Panc1 (cell line): ENCODE measurements around the gene SLC8B1.

Source experiments
- POLR2AphosphoS5 ChIP-seq: IDR thresholded peaks from 2 replicates; pipeline ENCODE4 v1.6.1; 2012; ENCODE audit warnings: mild to moderate bottlenecking, low read depth, low read length, moderate library complexity
- SIN3A ChIP-seq: IDR thresholded peaks from 2 replicates; pipeline ENCODE4 v1.6.1; 2012; ENCODE audit warnings: low read depth, mild to moderate bottlenecking, low read length, moderate library complexity, borderline replicate concordance; ENCODE audit not compliant: insufficient read depth
- TF ChIP-seq, protein P1 (sequence below): fragments of 450-650 bp; IDR thresholded peaks from 2 replicates; pipeline ENCODE4 v1.5.1; 2017; ENCODE audit warnings: mild to moderate bottlenecking
- TF ChIP-seq, protein P2 (sequence below), 2 experiments: IDR thresholded peaks; 2 replicates each; pipeline ENCODE4 v1.6.1; 2011 to 2012; ENCODE audit warnings: low read depth in 2 of 2, control low read depth in 1 of 2, low read length in 1 of 2, mild to moderate bottlenecking in 1 of 2, moderate library complexity in 1 of 2; ENCODE audit not compliant: insufficient read depth in 1 of 2

DNA sequence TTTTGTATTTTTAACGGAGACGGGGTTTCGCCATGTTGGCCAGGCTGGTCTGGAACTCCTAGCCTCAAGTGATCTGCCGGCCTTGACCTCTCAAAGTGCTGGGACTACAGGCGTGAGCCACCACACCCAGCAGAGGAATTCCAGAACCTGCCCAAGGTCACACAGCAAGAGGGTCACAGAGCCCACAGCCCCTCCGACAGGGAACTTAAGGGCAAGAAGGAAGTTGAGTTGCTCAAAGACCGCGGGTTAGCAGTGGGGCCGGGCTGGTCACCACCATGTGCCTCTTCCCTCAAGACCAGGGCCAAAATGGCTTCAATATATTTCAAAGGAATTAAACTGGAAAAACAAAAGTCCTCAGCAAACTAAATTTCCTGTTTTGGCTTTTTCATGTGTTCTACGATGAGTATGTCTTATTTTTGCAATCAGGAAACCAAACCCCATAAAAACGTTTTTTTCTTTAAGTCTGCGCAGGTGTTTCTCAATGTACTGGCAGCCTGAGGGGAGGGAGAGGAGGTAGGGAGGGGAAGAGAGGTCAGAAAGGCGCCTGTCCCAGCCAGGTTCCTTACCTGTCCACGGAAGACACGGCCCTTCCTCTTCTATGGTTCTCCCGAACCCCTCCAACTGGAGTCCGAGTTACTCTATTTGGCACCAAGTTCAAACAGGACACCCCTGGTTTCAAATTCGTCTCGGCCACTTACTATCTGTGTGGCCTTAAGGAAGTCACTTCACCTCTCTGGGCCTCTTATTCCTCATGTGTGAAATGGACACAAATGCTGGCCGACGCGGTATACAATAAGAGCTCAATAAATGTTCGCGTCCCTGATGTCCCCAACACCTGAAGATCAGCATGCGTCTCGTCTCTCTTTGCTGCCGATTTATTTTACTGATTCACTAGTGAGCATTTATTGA lies 778 bp downstream of the SLC8B1 start:
- TF ChIP-seq, protein P1, sequence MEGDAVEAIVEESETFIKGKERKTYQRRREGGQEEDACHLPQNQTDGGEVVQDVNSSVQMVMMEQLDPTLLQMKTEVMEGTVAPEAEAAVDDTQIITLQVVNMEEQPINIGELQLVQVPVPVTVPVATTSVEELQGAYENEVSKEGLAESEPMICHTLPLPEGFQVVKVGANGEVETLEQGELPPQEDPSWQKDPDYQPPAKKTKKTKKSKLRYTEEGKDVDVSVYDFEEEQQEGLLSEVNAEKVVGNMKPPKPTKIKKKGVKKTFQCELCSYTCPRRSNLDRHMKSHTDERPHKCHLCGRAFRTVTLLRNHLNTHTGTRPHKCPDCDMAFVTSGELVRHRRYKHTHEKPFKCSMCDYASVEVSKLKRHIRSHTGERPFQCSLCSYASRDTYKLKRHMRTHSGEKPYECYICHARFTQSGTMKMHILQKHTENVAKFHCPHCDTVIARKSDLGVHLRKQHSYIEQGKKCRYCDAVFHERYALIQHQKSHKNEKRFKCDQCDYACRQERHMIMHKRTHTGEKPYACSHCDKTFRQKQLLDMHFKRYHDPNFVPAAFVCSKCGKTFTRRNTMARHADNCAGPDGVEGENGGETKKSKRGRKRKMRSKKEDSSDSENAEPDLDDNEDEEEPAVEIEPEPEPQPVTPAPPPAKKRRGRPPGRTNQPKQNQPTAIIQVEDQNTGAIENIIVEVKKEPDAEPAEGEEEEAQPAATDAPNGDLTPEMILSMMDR, result no peak
- TF ChIP-seq POLR2AphosphoS5 (no peak), SIN3A (no peak)
- TF ChIP-seq, protein P2, sequence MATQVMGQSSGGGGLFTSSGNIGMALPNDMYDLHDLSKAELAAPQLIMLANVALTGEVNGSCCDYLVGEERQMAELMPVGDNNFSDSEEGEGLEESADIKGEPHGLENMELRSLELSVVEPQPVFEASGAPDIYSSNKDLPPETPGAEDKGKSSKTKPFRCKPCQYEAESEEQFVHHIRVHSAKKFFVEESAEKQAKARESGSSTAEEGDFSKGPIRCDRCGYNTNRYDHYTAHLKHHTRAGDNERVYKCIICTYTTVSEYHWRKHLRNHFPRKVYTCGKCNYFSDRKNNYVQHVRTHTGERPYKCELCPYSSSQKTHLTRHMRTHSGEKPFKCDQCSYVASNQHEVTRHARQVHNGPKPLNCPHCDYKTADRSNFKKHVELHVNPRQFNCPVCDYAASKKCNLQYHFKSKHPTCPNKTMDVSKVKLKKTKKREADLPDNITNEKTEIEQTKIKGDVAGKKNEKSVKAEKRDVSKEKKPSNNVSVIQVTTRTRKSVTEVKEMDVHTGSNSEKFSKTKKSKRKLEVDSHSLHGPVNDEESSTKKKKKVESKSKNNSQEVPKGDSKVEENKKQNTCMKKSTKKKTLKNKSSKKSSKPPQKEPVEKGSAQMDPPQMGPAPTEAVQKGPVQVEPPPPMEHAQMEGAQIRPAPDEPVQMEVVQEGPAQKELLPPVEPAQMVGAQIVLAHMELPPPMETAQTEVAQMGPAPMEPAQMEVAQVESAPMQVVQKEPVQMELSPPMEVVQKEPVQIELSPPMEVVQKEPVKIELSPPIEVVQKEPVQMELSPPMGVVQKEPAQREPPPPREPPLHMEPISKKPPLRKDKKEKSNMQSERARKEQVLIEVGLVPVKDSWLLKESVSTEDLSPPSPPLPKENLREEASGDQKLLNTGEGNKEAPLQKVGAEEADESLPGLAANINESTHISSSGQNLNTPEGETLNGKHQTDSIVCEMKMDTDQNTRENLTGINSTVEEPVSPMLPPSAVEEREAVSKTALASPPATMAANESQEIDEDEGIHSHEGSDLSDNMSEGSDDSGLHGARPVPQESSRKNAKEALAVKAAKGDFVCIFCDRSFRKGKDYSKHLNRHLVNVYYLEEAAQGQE (IDR thresholded peaks at IDR 0.05; ENCODE audit: insufficient read depth in 1 of 2, low read depth in 2 of 2, low read length in 1 of 2), result no peak
